ENCODE results near the gene TMEM163.

- TF ChIP-seq EZH2phosphoT487 (IDR thresholded peaks at IDR 0.05; ENCODE audit: borderline replicate concordance, low read length) (no peak), CTCF (IDR thresholded peaks at IDR 0.05; ENCODE audit: low read depth, low read length, poor library complexity, severe bottlenecking) (no peak)
These were observed 142.9 kb downstream of the TMEM163 start for GRCh38 chr2:134575888-134576287.

All from DOHH2 (cell line).